HCT116 (cell line): ENCODE results near the gene TCEA2.

Source experiments
- POLR2A ChIP-seq: IDR thresholded peaks from 2 replicates; pipeline ENCODE4 v1.7.0; 2011; ENCODE audit warnings: borderline replicate concordance; ENCODE audit not compliant: insufficient read depth, insufficient read length; ENCODE audit errors: extremely low read depth
- SIN3A ChIP-seq: IDR thresholded peaks from 2 replicates; pipeline ENCODE4 v1.6.1; 2012; ENCODE audit warnings: low read depth
- TF ChIP-seq, protein P1 (sequence below), 3 experiments: fragments of 200-600 bp in 1 of 3; sonication (generic) in 1 of 3; IDR thresholded peaks in 2 of 3; conservative IDR thresholded peaks in 1 of 3; 2 replicates each; pipeline ENCODE4 v1.5.1; 2012 to 2017; ENCODE audit warnings: low read depth in 2 of 3, low read length in 2 of 3, antibody characterized with exemption in 1 of 3, borderline replicate concordance in 1 of 3, control low read depth in 1 of 3, mild to moderate bottlenecking in 1 of 3, mixed read lengths in 1 of 3, mixed run types in 1 of 3, moderate library complexity in 1 of 3; ENCODE audit not compliant: insufficient read depth in 1 of 3

DNA sequence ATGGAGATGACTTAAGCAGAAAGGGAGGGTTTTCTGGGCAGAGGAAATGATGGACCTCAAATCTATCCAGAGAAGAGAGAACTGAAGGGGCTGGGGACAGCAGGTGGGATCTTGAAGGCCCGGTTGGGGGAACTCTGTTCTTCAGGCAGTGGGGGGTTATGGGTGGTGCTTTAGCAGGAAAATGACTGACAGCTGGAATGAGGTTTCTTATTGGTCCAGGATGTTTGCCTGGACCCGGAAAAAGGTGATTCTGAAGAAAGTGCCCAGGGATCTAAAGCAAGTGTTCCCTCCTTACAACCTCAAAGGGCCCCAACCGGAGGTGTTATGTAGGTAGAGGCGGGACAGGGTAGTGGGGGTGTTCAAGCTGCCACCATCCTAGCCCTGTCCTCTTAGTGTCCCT is 32.5 kb downstream of the TCEA2 start:
- TF ChIP-seq, protein P1, sequence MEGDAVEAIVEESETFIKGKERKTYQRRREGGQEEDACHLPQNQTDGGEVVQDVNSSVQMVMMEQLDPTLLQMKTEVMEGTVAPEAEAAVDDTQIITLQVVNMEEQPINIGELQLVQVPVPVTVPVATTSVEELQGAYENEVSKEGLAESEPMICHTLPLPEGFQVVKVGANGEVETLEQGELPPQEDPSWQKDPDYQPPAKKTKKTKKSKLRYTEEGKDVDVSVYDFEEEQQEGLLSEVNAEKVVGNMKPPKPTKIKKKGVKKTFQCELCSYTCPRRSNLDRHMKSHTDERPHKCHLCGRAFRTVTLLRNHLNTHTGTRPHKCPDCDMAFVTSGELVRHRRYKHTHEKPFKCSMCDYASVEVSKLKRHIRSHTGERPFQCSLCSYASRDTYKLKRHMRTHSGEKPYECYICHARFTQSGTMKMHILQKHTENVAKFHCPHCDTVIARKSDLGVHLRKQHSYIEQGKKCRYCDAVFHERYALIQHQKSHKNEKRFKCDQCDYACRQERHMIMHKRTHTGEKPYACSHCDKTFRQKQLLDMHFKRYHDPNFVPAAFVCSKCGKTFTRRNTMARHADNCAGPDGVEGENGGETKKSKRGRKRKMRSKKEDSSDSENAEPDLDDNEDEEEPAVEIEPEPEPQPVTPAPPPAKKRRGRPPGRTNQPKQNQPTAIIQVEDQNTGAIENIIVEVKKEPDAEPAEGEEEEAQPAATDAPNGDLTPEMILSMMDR (IDR thresholded peaks at IDR 0.05 in 2 of 3, conservative IDR thresholded peaks at IDR 0.05 in 1 of 3; ENCODE audit: borderline replicate concordance in 1 of 3, insufficient read depth in 1 of 3, low read depth in 2 of 3, low read length in 2 of 3): no peak
- no peak for TF ChIP-seq SIN3A
- TF ChIP-seq POLR2A: no peak
